GM19438 (cell line): ENCODE measurements around the gene TRUB1.

Experiments used
- ATAC-seq: cut with Tn5 transposase; IDR thresholded peaks from one replicate; pipeline ENCODE4 v1.9.1; 2021; ENCODE audit warnings: low read depth; ENCODE audit not compliant: unreplicated experiment

Gene TRUB1

GRCh38 chr10:115026056-115026745 lies 88.2 kb downstream of the TRUB1 start:
- no peak for ATAC-seq

GRCh38 chr10:115026746-115027140 lies 88.7 kb downstream of the TRUB1 start:
- ATAC-seq: no peak
